Stimulated activated CD4-positive, alpha-beta T cell treated with anti-CD3 and anti-CD28 coated beads, Interleukin-12 subunit alpha, Interleukin-12 subunit beta, amount 100 ng/mL, for 4 hours (primary cell): ENCODE measurements around the gene EYS.

Source experiments
- DNase-seq: peaks from one replicate; pipeline ENCODE4 v3.0.0-alpha.2; 2020

Gene EYS

GRCh38 chr6:64930681-64931080, 776.3 kb downstream of the EYS start:
- DNase-seq = no peak

- no peak for DNase-seq
Measured at GRCh38 chr6:64926051-64926450, 781.0 kb downstream of the EYS start.

- DNase-seq = no peak
Measured at GRCh38 chr6:64920257-64920656, 786.8 kb downstream of the EYS start.

- no peak for DNase-seq
Measured at GRCh38 chr6:64914124-64914523, 792.9 kb downstream of the EYS start.

- no peak for DNase-seq
Measured at GRCh38 chr6:64912966-64913365, 794.1 kb downstream of the EYS start.

- no peak for DNase-seq
Measured at GRCh38 chr6:64908104-64908503, 798.9 kb downstream of the EYS start.

GRCh38 chr6:64904616-64905015, 802.4 kb downstream of the EYS start:
- no peak for DNase-seq

GRCh38 chr6:64902596-64902995, 804.4 kb downstream of the EYS start:
- DNase-seq = no peak

GRCh38 chr6:64896939-64897338, 810.1 kb downstream of the EYS start:
- no peak for DNase-seq

GRCh38 chr6:64895945-64896344, 811.1 kb downstream of the EYS start:
- DNase-seq = no peak

GRCh38 chr6:64890609-64891008, 816.4 kb downstream of the EYS start:
- DNase-seq = no peak

- DNase-seq = no peak
Measured at GRCh38 chr6:64889144-64889543, 817.9 kb downstream of the EYS start.

- no peak for DNase-seq
Measured at GRCh38 chr6:64874776-64875175, 832.2 kb downstream of the EYS start.

- DNase-seq = no peak
Measured at GRCh38 chr6:64872633-64873032, 834.4 kb downstream of the EYS start.

GRCh38 chr6:64861039-64861651, 845.9 kb downstream of the EYS start:
- no peak for DNase-seq

GRCh38 chr6:64860203-64860602, 846.8 kb downstream of the EYS start:
- DNase-seq = no peak

- DNase-seq = no peak
Measured at GRCh38 chr6:64850121-64850520, 856.9 kb downstream of the EYS start.

- DNase-seq = no peak
Measured at GRCh38 chr6:64848467-64848866, 858.6 kb downstream of the EYS start.

- DNase-seq = no peak
Measured at GRCh38 chr6:64847396-64847795, 859.6 kb downstream of the EYS start.

- no peak for DNase-seq
Measured at GRCh38 chr6:64838726-64839125, 868.3 kb downstream of the EYS start.

GRCh38 chr6:64831680-64832079, 875.3 kb downstream of the EYS start:
- no peak for DNase-seq

GRCh38 chr6:64817525-64817924, 889.5 kb downstream of the EYS start:
- DNase-seq = no peak

GRCh38 chr6:64815718-64816117, 891.3 kb downstream of the EYS start:
- no peak for DNase-seq

- no peak for DNase-seq
Measured at GRCh38 chr6:64812138-64812537, 894.9 kb downstream of the EYS start.

- no peak for DNase-seq
Measured at GRCh38 chr6:64811119-64811518, 895.9 kb downstream of the EYS start.

GRCh38 chr6:64807785-64808184, 899.2 kb downstream of the EYS start:
- DNase-seq = no peak
